Neural progenitor cell (in vitro differentiated cells): ENCODE data around the gene DNAH14. TPM values are rescaled to one million over a fixed set of nuclear protein-coding genes. Genes with fewer than 3 reads are reported as not detected.

Experiments
- DNase-seq: peaks from one replicate; pipeline ENCODE4 v3.0.0-alpha.2; 2016; ENCODE audit warnings: low spot score
- H2AFZ ChIP-seq: fragments of 200-600 bp; sonication (generic); replicated peaks from 2 replicates; pipeline ENCODE4 v1.6.1; 2016; ENCODE audit warnings: antibody characterized with exemption
- H3F3A ChIP-seq: fragments of 200-600 bp; sonication (generic); 2 replicates; pipeline ENCODE4 v1.6.1; 2016; ENCODE audit warnings: antibody characterized with exemption, low read depth
- H3K27ac ChIP-seq: fragments of 200-600 bp; sonication (generic); 2 replicates; pipeline ENCODE4 v1.5.1; 2016; ENCODE audit warnings: mild to moderate bottlenecking
- H3K27me3 ChIP-seq: fragments of 200-600 bp; sonication (generic); 2 replicates; pipeline ENCODE4 v1.6.1; 2016; ENCODE audit warnings: mild to moderate bottlenecking, moderate library complexity
- H3K36me3 ChIP-seq: fragments of 200-600 bp; sonication (generic); 2 replicates; pipeline ENCODE4 v1.5.1; 2016
- H3K4me1 ChIP-seq: fragments of 200-600 bp; sonication (generic); 2 replicates; pipeline ENCODE4 v1.6.1; 2016; ENCODE audit warnings: mixed run types
- H3K4me2 ChIP-seq: fragments of 200-600 bp; sonication (generic); 2 replicates; pipeline ENCODE4 v1.6.1; 2016
- H3K4me3 ChIP-seq: fragments of 200-600 bp; sonication (generic); 2 replicates; pipeline ENCODE4 v1.5.1; 2016
- H3K79me2 ChIP-seq: fragments of 200-600 bp; sonication (generic); 2 replicates; pipeline ENCODE4 v1.6.1; 2016; ENCODE audit warnings: low read depth
- H3K9ac ChIP-seq: fragments of 200-600 bp; sonication (generic); 2 replicates; pipeline ENCODE4 v1.6.1; 2016
- H3K9me3 ChIP-seq: fragments of 200-600 bp; sonication (generic); 2 replicates; pipeline ENCODE4 v1.5.1; 2016; ENCODE audit warnings: low read depth
- H4K20me1 ChIP-seq: fragments of 200-600 bp; sonication (generic); 2 replicates; pipeline ENCODE4 v1.6.1; 2016; ENCODE audit warnings: low read depth
- H3K27ac Mint-ChIP-seq: 3 replicates; pipeline ENCODE4 v1.8.0; 2021; ENCODE audit warnings: mixed read lengths
- H3K27me3 Mint-ChIP-seq: 2 replicates; pipeline ENCODE4 v1.8.0; 2022; ENCODE audit warnings: low read depth, mild to moderate bottlenecking, inconsistent platforms, moderate library complexity, mixed read lengths; ENCODE audit not compliant: insufficient read depth
- H3K36me3 Mint-ChIP-seq: 3 replicates; pipeline ENCODE4 v1.8.0; 2021; ENCODE audit warnings: mixed read lengths
- H3K4me1 Mint-ChIP-seq: 3 replicates; pipeline ENCODE4 v1.8.0; 2021; ENCODE audit warnings: mixed read lengths
- H3K4me3 Mint-ChIP-seq: 3 replicates; pipeline ENCODE4 v1.8.0; 2021; ENCODE audit warnings: mild to moderate bottlenecking, moderate library complexity, mixed read lengths
- H3K9me3 Mint-ChIP-seq: 3 replicates; pipeline ENCODE4 v1.8.0; 2020; ENCODE audit warnings: mixed read lengths
- CTCF ChIP-seq: fragments of 200-600 bp; sonication (generic); IDR thresholded peaks from 2 replicates; pipeline ENCODE4 v1.5.1; 2017; ENCODE audit warnings: antibody characterized with exemption, mild to moderate bottlenecking
- EZH2 ChIP-seq: fragments of 200-600 bp; sonication (generic); IDR thresholded peaks from 2 replicates; pipeline ENCODE4 v1.6.1; 2017; ENCODE audit warnings: antibody characterized with exemption, mild to moderate bottlenecking, moderate library complexity
- EZH2phosphoT487 ChIP-seq: fragments of 200-600 bp; sonication (generic); IDR thresholded peaks from 2 replicates; pipeline ENCODE4 v1.6.1; 2017; ENCODE audit warnings: antibody characterized with exemption
- total RNA-seq: library from RNA; depleted of rRNA; stranded (reverse); fragments of >200 nt; gene quantifications from 2 replicates; pipeline ENCODE4 v1.2.3, GENCODE V29; 2015; ENCODE audit warnings: low replicate concordance

The DNAH14 gene
- total RNA-seq, 1 donor from 2014 or later = 118 TPM

GRCh38 chr1:225155555-225155954, 226.1 kb downstream of the DNAH14 start:
- H3K9ac ChIP-seq = no peak overlapping the region
- H3K4me3 Mint-ChIP-seq = no peak overlapping the region

GRCh38 chr1:225156254-225156653, 226.8 kb downstream of the DNAH14 start:
- no peak overlapping the region for H3K27ac Mint-ChIP-seq
- no peaks in the 10 kb centered on the region for H3K4me1 Mint-ChIP-seq

More at GRCh38 chr1:225155555-225155954, 226.1 kb downstream of the DNAH14 start:
- DNase-seq = no peak
- Mint-ChIP-seq H3K36me3 (no peaks in the 10 kb centered on the region), H3K9me3 (no peaks in the 10 kb centered on the region), H3K27ac (no peak overlapping the region), H3K27me3 (no peaks in the 10 kb centered on the region), H3K4me1 (no peaks in the 10 kb centered on the region)
- H3K4me3 ChIP-seq = no peak overlapping the region
- H3K27me3 ChIP-seq = no peaks in the 10 kb centered on the region
- H2AFZ ChIP-seq = no peak overlapping the region
- H3K27ac ChIP-seq = no peak overlapping the region
- H3K4me2 ChIP-seq = no peak overlapping the region
- TF ChIP-seq CTCF (no peak), EZH2 (no peak), EZH2phosphoT487 (no peak)
- H3F3A ChIP-seq = no peaks in the 10 kb centered on the region
- H3K4me1 ChIP-seq = no peaks in the 10 kb centered on the region
- no peaks in the 10 kb centered on the region for H4K20me1 ChIP-seq
- H3K9me3 ChIP-seq = no peaks in the 10 kb centered on the region
- no peaks in the 10 kb centered on the region for H3K79me2 ChIP-seq
- H3K36me3 ChIP-seq = no peaks in the 10 kb centered on the region

GRCh38 chr1:225158291-225158690, 228.8 kb downstream of the DNAH14 start:
- Mint-ChIP-seq H3K4me1 (no peaks in the 10 kb centered on the region), H3K27me3 (no peaks in the 10 kb centered on the region), H3K4me3 (no peak overlapping the region), H3K9me3 (no peaks in the 10 kb centered on the region), H3K27ac (no peak overlapping the region), H3K36me3 (no peaks in the 10 kb centered on the region)
- Histone ChIP-seq H3K9ac (no peak overlapping the region), H3K27ac (no peak overlapping the region), H3K4me1 (no peaks in the 10 kb centered on the region), H2AFZ (no peak overlapping the region), H3F3A (no peaks in the 10 kb centered on the region), H3K4me3 (no peak overlapping the region), H3K9me3 (no peaks in the 10 kb centered on the region), H3K36me3 (no peaks in the 10 kb centered on the region), H3K27me3 (no peaks in the 10 kb centered on the region), H3K79me2 (no peaks in the 10 kb centered on the region), H3K4me2 (no peak overlapping the region), H4K20me1 (no peaks in the 10 kb centered on the region)
- TF ChIP-seq EZH2 (no peak), CTCF (no peak), EZH2phosphoT487 (no peak)
- DNase-seq = no peak

More at GRCh38 chr1:225156254-225156653, 226.8 kb downstream of the DNAH14 start:
- Mint-ChIP-seq H3K36me3 (no peaks in the 10 kb centered on the region), H3K9me3 (no peaks in the 10 kb centered on the region), H3K4me3 (no peak overlapping the region), H3K27me3 (no peaks in the 10 kb centered on the region)
- H3K9me3 ChIP-seq = no peaks in the 10 kb centered on the region
- no peaks in the 10 kb centered on the region for H4K20me1 ChIP-seq
- H3K4me1 ChIP-seq = no peaks in the 10 kb centered on the region
- no peak for DNase-seq
- H2AFZ ChIP-seq = no peak overlapping the region
- no peak overlapping the region for H3K27ac ChIP-seq
- H3K4me3 ChIP-seq = no peak overlapping the region
- no peak overlapping the region for H3K4me2 ChIP-seq
- no peak overlapping the region for H3K9ac ChIP-seq
- no peaks in the 10 kb centered on the region for H3K79me2 ChIP-seq
- H3F3A ChIP-seq = no peaks in the 10 kb centered on the region
- H3K27me3 ChIP-seq = no peaks in the 10 kb centered on the region
- no peak for TF ChIP-seq CTCF
- no peak for TF ChIP-seq EZH2phosphoT487
- no peak for TF ChIP-seq EZH2
- no peaks in the 10 kb centered on the region for H3K36me3 ChIP-seq
